GM19025 (cell line): Measurements from ENCODE around the gene DNAH12.

Experiments
- ATAC-seq: cut with Tn5 transposase; IDR thresholded peaks from one replicate; pipeline ENCODE4 v1.9.1; 2021; ENCODE audit warnings: mild to moderate bottlenecking, low read depth, moderate library complexity; ENCODE audit not compliant: unreplicated experiment

Gene DNAH12, protein sequence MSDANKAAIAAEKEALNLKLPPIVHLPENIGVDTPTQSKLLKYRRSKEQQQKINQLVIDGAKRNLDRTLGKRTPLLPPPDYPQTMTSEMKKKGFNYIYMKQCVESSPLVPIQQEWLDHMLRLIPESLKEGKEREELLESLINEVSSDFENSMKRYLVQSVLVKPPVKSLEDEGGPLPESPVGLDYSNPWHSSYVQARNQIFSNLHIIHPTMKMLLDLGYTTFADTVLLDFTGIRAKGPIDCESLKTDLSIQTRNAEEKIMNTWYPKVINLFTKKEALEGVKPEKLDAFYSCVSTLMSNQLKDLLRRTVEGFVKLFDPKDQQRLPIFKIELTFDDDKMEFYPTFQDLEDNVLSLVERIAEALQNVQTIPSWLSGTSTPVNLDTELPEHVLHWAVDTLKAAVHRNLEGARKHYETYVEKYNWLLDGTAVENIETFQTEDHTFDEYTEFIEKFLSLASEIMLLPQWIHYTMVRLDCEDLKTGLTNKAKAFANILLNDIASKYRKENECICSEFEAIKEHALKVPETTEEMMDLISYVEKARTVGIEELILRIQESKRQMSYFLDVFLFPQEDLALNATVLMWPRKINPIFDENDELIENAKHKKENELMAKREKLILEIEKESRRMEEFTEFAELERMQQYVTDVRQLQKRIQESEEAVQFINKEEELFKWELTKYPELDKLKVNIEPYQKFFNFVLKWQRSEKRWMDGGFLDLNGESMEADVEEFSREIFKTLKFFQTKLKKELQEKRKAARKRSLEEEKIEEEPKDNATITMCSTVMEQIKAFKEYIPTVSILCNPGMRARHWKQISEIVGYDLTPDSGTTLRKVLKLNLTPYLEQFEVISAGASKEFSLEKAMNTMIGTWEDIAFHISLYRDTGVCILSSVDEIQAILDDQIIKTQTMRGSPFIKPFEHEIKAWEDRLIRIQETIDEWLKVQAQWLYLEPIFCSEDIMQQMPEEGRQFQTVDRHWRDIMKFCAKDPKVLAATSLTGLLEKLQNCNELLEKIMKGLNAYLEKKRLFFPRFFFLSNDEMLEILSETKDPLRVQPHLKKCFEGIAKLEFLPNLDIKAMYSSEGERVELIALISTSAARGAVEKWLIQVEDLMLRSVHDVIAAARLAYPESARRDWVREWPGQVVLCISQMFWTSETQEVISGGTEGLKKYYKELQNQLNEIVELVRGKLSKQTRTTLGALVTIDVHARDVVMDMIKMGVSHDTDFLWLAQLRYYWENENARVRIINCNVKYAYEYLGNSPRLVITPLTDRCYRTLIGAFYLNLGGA (N-terminal part only)

DNA sequence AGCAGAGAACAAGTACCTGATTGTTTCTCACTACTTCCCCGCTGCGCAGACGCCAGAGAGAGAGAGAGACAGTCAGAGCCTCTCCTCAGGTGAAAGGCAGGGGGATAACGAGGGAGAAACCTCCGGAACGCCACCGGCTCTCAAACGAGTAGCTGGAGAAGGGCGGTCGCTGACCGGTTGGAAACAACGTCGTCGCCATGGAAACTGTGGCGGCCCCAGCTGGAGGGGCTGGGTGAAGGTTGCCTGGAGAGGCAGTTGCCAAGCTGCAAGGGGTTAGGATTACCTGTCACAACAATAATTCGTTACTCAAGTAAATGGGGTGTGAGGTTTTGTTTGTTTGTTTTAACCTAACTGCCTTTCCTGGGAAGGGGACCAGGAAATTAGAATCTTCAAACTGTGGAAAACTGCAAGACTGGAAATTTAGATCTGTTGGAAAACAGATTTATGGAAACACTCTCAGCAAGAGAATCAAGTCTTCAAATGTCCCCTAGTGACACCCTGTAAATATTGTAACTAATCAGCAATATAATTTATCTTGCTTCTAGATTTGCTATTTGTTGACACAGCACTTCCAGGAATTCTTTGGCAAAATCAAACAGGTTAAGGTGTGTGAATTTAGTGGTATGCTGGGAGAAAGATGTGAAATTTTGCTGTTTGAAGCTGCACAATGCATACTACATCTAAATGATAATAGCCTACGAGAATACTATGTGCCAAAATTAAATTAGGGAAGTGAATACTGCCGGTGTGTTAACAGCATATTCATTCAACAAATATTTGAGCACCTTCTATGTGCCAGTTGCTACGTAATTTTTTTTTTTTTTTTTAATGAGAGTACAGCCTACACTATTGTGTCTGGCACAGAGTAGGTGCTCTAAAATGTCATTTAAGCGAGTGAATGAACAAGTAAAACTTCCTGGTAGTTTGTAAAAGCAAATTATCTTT is at the start of gene DNAH12:
TSS of gene DNAH12 (minus strand) at position 164 of the 945 bp plus-strand sequence. CDS start 1,474 bp downstream, outside the sequence.
- no peak for ATAC-seq

DNA sequence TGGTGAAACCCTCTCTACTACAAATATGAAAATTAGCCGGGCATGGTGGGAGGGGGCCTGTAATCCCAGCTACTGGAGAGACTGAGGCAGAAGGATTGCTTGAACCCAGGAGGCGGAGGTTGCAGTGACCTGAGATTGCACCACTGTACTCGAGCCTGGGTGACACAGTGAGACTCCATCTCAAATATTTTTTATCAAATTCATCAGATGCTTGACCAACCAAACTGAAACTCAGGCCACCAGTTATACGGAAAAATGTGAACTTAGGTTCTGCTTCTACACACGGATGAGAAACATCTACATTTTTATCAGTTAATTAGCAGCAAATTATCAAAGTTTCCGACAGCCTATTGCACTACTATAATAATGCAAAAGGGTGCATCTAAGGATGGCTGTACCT is 48.2 kb upstream of the DNAH12 start:
- ATAC-seq: no peak

DNA sequence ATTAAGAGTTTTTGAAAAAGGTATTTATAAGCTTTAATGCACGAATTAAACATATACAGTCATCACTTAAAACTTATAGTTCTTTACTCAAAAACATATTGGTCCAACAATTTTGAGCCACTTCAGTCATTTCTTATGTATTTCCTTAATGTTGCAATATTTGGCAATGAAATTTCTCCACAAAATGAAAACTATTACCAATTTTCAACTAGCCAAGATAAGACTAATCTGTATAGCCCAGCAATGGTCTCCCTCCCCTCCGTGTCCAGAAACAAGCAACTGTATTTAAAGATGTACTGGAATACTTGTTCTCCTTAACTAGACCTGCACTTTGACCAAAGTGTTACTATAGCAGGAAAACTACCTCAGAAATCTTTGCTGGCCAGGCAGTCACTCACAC is 43.8 kb upstream of the DNAH12 start:
- ATAC-seq: no peak

DNA sequence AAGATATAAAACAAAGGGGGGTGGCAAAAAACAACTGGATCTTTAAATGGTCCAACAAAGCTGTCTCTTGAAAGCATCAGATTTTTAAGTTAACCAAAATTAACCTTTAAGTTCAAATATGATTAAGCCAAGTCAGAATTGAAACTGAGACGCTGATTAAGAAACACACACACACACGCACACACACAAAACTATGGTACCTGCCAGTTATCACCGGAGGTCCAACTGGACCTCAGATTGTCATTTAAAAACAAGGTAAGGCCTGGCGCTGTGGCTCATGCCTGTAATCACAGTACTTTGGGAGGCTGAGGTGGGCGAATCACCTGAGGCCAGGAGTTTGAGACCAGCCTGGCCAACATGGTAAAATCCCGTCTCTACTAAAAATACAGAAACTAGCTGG is 42.6 kb upstream of the DNAH12 start:
- no peak for ATAC-seq

DNA sequence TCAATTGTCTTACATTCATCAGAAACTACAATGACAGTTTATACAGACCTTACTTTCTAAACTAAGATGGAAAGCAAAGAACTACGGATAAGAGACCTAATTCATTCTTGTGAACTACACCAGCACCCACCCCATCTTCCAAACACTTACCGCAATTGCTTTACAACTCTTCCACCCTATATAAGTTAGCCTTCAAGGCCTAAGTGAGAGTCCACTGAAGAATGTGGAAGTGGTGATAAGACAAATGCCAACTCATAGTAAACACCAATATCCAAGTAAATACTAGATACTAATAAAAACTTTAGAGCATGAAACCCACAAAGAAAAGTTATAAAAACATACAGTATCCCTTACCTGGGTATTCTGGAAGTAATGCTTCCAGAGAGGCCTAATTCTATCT is 39.4 kb upstream of the DNAH12 start:
- ATAC-seq: no peak

DNA sequence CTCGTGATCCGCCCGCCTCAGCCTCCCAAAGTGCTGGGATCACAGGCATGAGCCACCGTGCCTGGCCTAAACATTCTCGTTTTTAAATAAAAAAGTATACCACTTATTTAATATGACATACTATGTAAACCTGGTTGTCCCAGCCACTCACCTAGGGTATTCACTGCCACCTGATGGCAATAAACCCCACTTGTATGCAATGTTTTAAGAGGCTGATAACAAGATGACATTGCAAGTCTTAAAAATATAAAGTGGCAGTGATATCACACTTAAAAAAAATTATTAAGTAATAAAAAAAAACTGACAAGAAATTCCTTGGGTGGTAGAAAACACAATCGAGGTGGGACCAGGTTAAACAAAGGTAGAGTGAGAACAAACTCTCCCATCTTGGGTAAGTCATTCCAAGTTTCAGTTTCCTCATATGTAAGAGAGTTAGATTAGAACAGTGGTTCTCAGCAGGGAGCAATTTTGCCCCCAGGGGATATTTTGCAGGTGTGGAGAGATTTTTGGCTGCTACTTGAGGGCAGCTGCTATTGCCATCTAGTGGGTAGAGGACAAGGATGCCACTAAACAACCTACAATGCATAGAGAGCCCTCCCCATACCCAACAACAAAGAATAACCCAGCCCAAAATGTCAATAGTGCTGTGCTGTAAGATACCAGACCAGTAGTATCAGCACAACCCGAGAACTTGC is 38.5 kb upstream of the DNAH12 start:
- ATAC-seq: no peak

DNA sequence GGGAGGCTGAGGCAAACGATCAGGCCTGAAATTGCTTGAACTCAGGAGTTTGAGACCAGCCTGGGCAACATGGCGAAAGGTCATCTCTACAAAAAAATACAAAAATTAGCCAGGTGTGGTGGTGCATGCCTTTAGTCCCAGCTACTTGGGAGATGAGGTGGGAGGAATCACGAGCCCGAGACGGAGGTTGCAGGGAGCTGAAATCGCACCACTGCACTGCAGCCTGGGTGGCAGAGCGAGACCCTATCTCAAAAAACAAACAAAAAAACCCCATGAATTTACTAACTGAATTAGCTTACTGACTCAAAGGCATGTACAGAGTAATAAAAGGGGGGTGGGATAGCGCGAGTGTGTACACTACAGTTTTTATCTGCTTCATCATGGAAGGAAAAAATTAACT is 33.7 kb upstream of the DNAH12 start:
- ATAC-seq: no peak

DNA sequence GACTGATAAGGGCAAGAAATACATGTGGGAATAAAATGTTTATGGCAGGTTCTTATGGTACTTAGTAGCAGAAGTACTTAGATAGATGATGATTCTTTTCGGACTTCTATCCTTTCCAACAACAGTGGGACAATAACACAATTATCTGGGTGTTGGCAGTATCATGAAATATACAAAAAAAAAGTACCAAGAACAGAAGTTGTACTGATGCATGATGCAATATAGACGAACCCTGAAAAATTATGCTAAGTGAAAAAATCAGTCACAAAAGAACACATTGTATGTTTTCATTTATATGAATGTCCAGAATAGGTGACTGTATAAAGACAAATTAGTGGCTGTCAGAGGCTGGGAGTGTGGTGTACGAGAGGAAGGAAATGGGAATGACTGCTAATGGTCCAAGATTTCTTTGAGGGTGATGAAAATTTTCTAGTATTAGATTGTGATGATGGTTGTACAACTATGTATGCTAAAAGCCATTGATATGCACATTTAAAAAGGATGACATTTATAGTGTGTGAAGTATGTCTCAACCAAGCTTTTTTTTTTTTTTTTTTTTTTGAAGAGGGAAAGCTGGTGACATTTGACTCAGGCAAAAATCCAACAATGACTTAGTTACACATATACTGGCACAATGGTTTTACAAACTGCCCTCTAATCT is 32.0 kb upstream of the DNAH12 start:
- no peak for ATAC-seq

DNA sequence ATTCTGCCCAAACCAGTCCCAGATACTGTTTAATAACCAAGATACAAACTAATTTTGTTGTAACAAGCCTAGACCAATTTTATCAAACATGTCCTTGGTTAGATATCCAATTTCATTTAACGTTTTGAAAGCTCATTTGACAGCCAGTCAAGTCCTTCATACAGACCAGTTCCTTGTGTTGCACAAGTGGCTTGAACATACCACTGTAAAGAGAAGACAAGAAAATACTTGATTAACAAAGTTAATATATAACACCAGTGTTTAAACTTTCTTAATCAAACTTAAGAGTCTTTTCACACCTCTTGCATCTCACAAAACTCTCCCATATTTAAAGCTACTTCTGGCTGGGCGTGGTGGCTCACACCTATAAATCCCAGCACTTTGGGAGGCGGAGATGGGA is 28.0 kb upstream of the DNAH12 start:
- ATAC-seq: no peak

DNA sequence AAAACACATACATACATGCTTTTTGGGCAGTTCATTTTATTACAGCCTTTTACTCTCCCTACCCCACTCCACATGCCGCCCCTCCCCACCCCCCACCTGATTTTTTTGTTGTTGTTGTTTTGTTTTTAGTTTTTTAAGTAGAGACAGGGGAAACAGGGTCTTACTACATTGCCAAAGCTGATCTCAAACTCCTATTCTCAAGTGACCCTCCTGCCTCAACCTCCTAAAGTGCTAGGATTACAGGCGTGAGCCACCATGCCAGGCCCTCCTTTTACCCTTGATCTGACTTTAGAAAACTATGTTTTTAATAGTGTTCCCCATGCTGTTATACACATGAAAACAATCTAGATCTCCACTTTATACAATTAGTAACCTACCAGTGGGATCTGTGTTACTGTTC is 26.7 kb upstream of the DNAH12 start:
- no peak for ATAC-seq

DNA sequence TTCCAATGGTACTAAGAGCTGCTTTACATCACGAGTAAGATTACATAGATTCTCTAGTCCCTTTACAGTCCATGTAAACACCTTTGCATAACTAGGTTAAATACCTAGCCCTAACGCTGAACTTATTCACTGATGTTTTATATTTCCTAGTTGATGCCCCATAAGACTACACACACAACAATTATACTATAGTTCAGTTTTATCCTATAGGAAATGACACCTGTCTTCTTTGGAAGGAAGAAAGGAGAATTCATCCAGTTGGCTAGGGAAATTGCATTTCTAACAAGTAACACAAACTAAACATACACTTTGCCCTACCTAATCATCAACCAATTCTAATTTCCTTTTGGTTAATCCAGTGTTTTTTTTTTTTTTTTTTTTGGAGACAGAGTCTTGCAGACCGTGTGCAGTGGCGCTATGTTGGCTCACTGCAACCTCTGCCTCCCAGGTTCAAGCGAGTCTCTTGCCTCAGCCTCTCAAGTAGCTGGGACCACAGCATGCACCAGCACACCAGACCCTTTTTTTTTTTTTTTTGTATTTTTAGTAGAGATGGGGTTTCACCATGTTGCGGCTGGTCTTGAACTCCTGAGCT is 25.8 kb upstream of the DNAH12 start:
- ATAC-seq: no peak

DNA sequence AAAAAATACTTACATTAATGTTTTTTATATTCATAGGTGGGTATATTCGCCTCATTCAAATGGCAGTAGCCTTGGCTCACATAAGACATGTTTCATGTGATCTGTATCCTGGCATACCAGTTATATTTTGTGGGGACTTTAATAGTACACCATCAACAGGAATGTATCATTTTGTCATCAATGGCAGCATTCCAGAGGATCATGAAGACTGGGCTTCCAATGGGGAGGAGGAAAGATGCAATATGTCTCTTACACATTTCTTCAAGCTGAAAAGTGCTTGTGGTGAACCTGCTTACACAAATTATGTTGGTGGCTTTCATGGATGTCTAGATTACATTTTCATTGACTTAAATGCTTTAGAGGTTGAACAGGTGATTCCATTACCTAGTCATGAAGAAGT is 15.4 kb upstream of the DNAH12 start:
- no peak for ATAC-seq

DNA sequence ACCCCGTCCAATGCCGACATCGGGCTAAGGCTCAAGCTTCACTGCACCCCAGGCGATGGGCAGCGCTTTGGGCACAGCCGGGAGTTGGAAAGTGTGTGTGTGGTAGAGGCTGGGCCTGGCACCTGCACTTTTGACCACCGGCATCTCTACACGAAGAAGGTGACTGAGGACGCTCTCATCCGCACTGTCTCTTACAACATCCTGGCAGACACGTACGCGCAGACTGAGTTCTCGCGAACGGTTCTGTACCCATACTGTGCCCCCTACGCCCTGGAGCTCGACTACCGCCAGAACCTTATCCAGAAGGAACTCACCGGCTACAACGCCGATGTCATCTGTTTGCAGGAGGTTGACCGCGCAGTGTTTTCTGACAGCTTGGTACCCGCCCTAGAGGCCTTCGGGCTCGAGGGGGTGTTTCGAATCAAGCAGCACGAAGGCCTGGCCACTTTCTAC is 13.0 kb upstream of the DNAH12 start:
- ATAC-seq: no peak

DNA sequence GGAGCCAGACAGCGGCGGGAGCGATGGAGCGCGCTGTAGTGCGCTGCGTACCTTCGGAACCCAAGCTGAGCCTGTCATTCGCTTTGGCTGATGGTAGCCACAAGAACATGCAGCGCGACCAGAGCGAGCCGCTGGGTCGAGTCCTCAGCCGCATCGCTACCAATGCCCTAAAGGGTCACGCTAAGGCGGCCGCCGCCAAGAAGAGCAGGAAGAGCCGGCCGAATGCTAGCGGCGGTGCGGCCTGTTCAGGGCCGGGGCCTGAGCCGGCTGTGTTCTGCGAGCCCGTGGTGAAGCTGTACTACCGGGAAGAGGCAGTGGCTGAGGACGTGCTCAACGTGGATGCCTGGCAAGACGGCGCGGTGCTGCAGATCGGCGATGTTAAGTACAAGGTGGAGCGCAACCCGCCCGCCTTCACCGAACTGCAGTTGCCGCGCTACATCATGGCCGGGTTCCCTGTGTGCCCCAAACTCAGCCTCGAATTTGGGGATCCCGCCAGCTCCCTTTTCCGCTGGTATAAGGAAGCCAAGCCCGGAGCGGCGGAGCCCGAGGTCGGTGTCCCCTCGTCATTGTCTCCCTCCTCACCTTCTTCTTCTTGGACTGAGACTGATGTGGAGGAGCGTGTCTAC is 12.4 kb upstream of the DNAH12 start:
- ATAC-seq: peak; percentile 25

DNA sequence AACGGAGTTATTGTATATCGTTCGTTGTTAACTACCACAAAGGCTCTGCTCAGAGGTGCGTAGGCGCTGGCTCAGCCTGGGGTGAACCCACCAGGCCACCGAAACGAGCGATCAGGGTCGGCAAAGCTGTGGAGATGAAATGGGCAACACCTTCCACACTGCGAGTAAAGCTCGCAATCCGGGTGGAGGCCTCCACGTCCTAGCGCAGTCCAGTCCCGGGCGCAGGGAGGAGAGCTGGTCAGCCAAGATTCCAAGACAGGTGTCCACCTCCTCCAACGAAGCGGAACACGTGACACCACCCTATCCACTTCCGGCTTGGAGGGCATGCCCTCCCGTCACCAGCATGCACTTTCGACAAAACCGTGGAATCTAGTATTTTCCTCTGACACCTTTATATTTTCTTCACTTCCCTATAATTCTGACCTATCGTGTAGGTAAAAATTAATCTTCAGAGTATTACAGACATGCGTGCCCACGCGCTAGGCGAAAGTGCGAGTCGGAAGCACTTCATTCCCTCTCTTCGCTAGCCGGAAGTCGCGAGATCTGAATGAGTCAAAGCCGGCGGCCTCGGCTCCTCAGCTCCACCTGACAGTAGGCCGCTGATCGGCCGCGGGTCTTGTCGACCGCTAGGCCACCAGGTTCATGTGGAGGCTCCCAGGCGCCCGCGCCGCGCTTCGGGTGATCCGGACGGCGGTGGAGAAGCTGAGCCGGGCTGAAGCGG is 11.8 kb upstream of the DNAH12 start, which contains the start of gene PDE12:
TSS of gene PDE12 (plus strand) at position 537 of the 721 bp plus-strand sequence. CDS start at position 643, 106 bp downstream.
- ATAC-seq: peak; percentile 84

DNA sequence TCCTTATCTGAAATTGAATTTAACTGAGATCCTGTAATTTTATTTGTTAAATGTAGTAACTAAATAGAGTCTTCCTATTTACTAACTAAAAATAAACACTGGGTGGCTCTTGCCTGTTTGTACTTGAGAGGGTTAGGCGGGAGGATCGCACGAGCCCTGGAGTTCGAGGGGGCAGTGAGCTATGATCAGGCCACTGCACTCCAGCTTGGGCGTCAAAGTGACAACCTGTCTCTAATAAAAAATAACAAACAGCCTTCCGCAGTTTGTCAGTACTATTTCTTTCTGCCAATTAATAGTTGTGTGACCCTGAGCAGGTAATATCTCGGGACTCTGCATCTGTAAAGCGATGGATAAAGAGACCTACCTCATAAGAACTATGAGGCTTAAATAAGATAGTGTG is 11.2 kb upstream of the DNAH12 start:
- ATAC-seq: no peak

DNA sequence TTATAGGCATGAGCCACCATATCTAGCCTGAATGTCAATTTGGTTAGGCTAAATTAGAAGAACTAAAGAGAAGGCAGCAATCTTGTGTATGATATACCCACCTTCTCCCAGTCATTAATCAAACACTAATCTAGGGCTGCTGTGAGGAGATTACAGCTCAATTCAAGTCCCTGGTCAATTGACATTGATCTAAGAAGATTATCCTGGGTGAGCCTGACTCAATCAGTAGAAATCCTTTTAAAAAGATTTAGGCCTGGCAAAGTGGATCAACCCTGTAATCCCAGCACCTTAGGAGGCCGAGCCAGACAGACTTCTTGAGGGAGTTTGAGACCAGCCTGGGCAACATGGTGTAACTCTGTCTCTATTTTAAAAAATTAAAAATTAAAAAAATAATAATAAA is 2.5 kb upstream of the DNAH12 start:
- no peak for ATAC-seq
